Epithelial cell of proximal tubule (primary cell): Measurements from ENCODE around the gene ARAF. TPM values are rescaled to one million over a fixed set of nuclear protein-coding genes. Genes with fewer than 3 reads are reported as not detected.

Source experiments
- DNase-seq: peaks from one replicate; pipeline ENCODE4 v3.0.0-alpha.2; 2011; ENCODE audit warnings: low read depth
- H3K4me3 ChIP-seq: 2 replicates; pipeline ENCODE4 v1.5.1; 2011; ENCODE audit warnings: low read depth, mild to moderate bottlenecking, low read length
- CTCF ChIP-seq: conservative IDR thresholded peaks from 2 replicates; pipeline ENCODE4 v1.5.1; 2012; ENCODE audit warnings: low read depth, mild to moderate bottlenecking, low read length
- total RNA-seq: library from RNA; depleted of rRNA; stranded (reverse); fragments of >200 nt; gene quantifications from 2 replicates; pipeline ENCODE4 v1.2.3, GENCODE V29; 2015

ARAF gene
- total RNA-seq, 1 donor from 2014 or later: 31.5 TPM

- DNase-seq: no peak
- H3K4me3 ChIP-seq: no peak overlapping the region
- no peak for TF ChIP-seq CTCF
Observed at GRCh38 chrX:47620303-47620685, 59.3 kb downstream of the ARAF start.

Other genes starting within 250 kb of the ARAF start
- 0.07 TPM in 1 of 2 replicates, not detected in the other for gene ZNF157, start 190.6 kb upstream of the ARAF start, total RNA-seq
- 4.4 and 5.0 TPM in 2 replicates for gene ZNF41, start 78.0 kb upstream of the ARAF start, total RNA-seq
- gene TIMP1, start 21.2 kb downstream of the ARAF start, total RNA-seq: 123 and 241 TPM in 2 replicates
- gene SYN1, start 58.7 kb downstream of the ARAF start, total RNA-seq: 0.12 and 0.65 TPM in 2 replicates
- 0.06 and 0.22 TPM in 2 replicates for gene CFP, start 68.7 kb downstream of the ARAF start, total RNA-seq
- 21.9 and 31.8 TPM in 2 replicates for gene ELK1, start 89.4 kb downstream of the ARAF start, total RNA-seq
- gene UXT, start 98.0 kb downstream of the ARAF start, total RNA-seq: 133 and 178 TPM in 2 replicates